Ovary (tissue), 3 donors: Measurements from ENCODE around the gene DPH6.

ENCODE experiments used
- CTCF ChIP-seq, 3 donors: fragments of 450-650 bp in 2 of 3; fragments of 200-600 bp in 1 of 3; IDR thresholded peaks; one replicate each; pipeline versions ENCODE4 v1.5.1 to v1.8.0; 2016 to 2022; ENCODE audit warnings: antibody characterized with exemption in 3 of 3, mild to moderate bottlenecking in 1 of 3
- EP300 ChIP-seq: sonication (generic); formaldehyde crosslinking; IDR thresholded peaks from one replicate; pipeline ENCODE4 v1.6.1; 2017; ENCODE audit warnings: antibody characterized with exemption
- POLR2A ChIP-seq: fragments of 450-650 bp; IDR thresholded peaks from one replicate; pipeline ENCODE4 v1.6.1; 2017; ENCODE audit warnings: antibody characterized with exemption, mild to moderate bottlenecking, moderate library complexity
- donor health status: DM: no; HTN: no; CAD: no.

GRCh38 chr15:35560870-35561269 is 14.9 kb upstream of the DPH6 start:
- TF ChIP-seq CTCF (IDR thresholded peaks at IDR 0.05) (no peak), POLR2A (no peak), EP300 (no peak)
